Measurements from ENCODE around the gene TMEM143. TPM values are rescaled to one million over a fixed set of nuclear protein-coding genes. Genes with fewer than 3 reads are reported as not detected.
"Not testable (repeated sequence)": the region's sequence is repeated elsewhere in the genome, so short reads cannot be mapped to it uniquely, and the experiment has no call there.

The TMEM143 gene
- total and polyA plus RNA-seq, 7 experiments from 2014 or later, result 5.7 to 39.8 (median 14.0) TPM

- ATAC-seq (peak; percentile 87), DNase-seq (peak; percentile 99 to 100 (median 100))
- intact Hi-C loops (cut with micrococcal nuclease), result loop anchor here (1.0 to 10.0 kb wide), 22 partner anchors 11 to 1545 kb away; partner anchors contain the start of genes CARD8 (in 2 of the 2), CCDC9 (in 2 of the 2), KDELR1 (in 2 of the 2) and LIG1 (in 2 of the 2)
- Mint-ChIP-seq H3K9me3 (peaks cover 0 to 3% (median 0%) of the 10 kb centered on the region in 11 donors), H3K4me3 (peak overlapping the region; percentile 90 to 99 (median 96)), H3K4me1 (peaks cover 36 to 63% (median 51%) of the 10 kb centered on the region in 7 donors), H3K27me3 (peaks cover 0 to 2% (median 0%) of the 10 kb centered on the region in 5 donors), H3K36me3 (peaks cover 0 to 25% (median 0%) of the 10 kb centered on the region in 5 donors), H3K27ac (peak overlapping the region; percentile 96 to 100 (median 99))
- Histone ChIP-seq H3K4me1 (ENCODE audit: control insufficient read depth in 2 of 2, insufficient read depth in 2 of 2, low read length in 2 of 2) (peaks cover 45 to 47% of the 10 kb centered on the region in 2 donors), H3K4me3 (ENCODE audit: low read length) (peak overlapping the region; percentile 79), H3K36me3 (ENCODE audit: control insufficient read depth in 2 of 3, insufficient read depth in 3 of 3, low read length in 3 of 3) (no peaks in the 10 kb centered on the region), H3K27ac (ENCODE audit: low read depth, low read length) (peak overlapping the region; percentile 100), H3K27me3 (ENCODE audit: control insufficient read depth in 2 of 2, insufficient read depth in 2 of 2, low read length in 2 of 2) (no peaks in the 10 kb centered on the region), H3K9me3 (ENCODE audit: control insufficient read depth in 2 of 3, low read length in 3 of 3) (no peaks in the 10 kb centered on the region)
- ChIA-PET CTCF (interaction anchor here (0.6 to 10.3 kb wide), 6 partner anchors 13 to 643 kb away, joined by 3 to 217 read pairs (median 3); partner anchors contain the start of genes SYNGR4 and TMEM143), POLR2A (interaction anchor here (0.5 to 10.3 kb wide), 15 partner anchors 11 to 1225 kb away, joined by 3 to 424 read pairs (median 3); partner anchors contain the start of genes BAX, CARD8, RPL18 and SPHK2)
These were observed 41.8 kb downstream of the TMEM143 start for GRCh38 chr19:48321622-48322591.

- DNase-seq (peak; percentile 84 to 96 (median 91)), ATAC-seq (peak; percentile 75)
- peaks cover 0 to 20% (median 0%) of the 10 kb centered on the region in 5 donors for H3K36me3 Mint-ChIP-seq
- intact Hi-C loops (cut with micrococcal nuclease), result loop anchor here (1.0 to 10.0 kb wide), 19 partner anchors 12 to 1546 kb away; partner anchors contain the start of genes CCDC9 (in 2 of the 2), KDELR1 (in 2 of the 2), LIG1 (in 2 of the 2) and ZSWIM9 (in 2 of the 2)
- H3K27me3 Mint-ChIP-seq, result peaks cover 0 to 2% (median 0%) of the 10 kb centered on the region in 5 donors
- no peaks in the 10 kb centered on the region for H3K27me3 ChIP-seq (ENCODE audit: control insufficient read depth in 2 of 2, insufficient read depth in 2 of 2, low read length in 2 of 2)
- peak overlapping the region; percentile 90 to 99 (median 96) for H3K4me3 Mint-ChIP-seq
- H3K36me3 ChIP-seq (ENCODE audit: control insufficient read depth in 2 of 3, insufficient read depth in 3 of 3, low read length in 3 of 3), result no peaks in the 10 kb centered on the region
- POLR2A ChIA-PET, result interaction anchor here (0.6 to 10.3 kb wide), 10 partner anchors 10 to 633 kb away, joined by 3 to 424 read pairs (median 3); partner anchors contain the start of genes BAX, KDELR1, RPL18 and SPHK2
- no peaks in the 10 kb centered on the region for H3K9me3 ChIP-seq (ENCODE audit: control insufficient read depth in 2 of 3, low read length in 3 of 3)
- H3K9me3 Mint-ChIP-seq, result peaks cover 0 to 3% (median 0%) of the 10 kb centered on the region in 11 donors
- peaks cover 40 to 43% of the 10 kb centered on the region in 2 donors for H3K4me1 ChIP-seq (ENCODE audit: control insufficient read depth in 2 of 2, insufficient read depth in 2 of 2, low read length in 2 of 2)
- peak overlapping the region; percentile 78 for H3K4me3 ChIP-seq (ENCODE audit: low read length)
- CTCF ChIA-PET, result interaction anchor here (0.8 to 10.3 kb wide), 5 partner anchors 12 to 287 kb away, joined by 3 to 217 read pairs (median 3); partner anchors contain the start of genes SYNGR4 and TMEM143
- H3K27ac Mint-ChIP-seq, result peak overlapping the region; percentile 96 to 100 (median 99)
- peak overlapping the region; percentile 100 for H3K27ac ChIP-seq (ENCODE audit: low read depth, low read length)
- H3K4me1 Mint-ChIP-seq, result peaks cover 36 to 57% (median 46%) of the 10 kb centered on the region in 7 donors
These were observed 42.4 kb downstream of the TMEM143 start for GRCh38 chr19:48321372-48321621.

- no peak for ATAC-seq
- Histone ChIP-seq H3K9me3 (ENCODE audit: control insufficient read depth in 2 of 3, low read length in 3 of 3) (no peaks in the 10 kb centered on the region), H3K36me3 (ENCODE audit: control insufficient read depth in 2 of 3, insufficient read depth in 3 of 3, low read length in 3 of 3) (no peaks in the 10 kb centered on the region), H3K4me1 (ENCODE audit: control insufficient read depth in 2 of 2, insufficient read depth in 2 of 2, low read length in 2 of 2) (peaks cover 37 to 39% of the 10 kb centered on the region in 2 donors), H3K27me3 (ENCODE audit: control insufficient read depth in 2 of 2, insufficient read depth in 2 of 2, low read length in 2 of 2) (no peaks in the 10 kb centered on the region), H3K27ac (ENCODE audit: low read depth, low read length) (peak overlapping the region; percentile 100), H3K4me3 (ENCODE audit: low read length) (no peak overlapping the region)
- Mint-ChIP-seq H3K36me3 (peaks cover 0 to 10% (median 0%) of the 10 kb centered on the region in 5 donors), H3K27ac (peak overlapping the region; percentile 47 to 100 (median 99)), H3K4me3 (peak overlapping the region; percentile 29 to 99 (median 94)), H3K4me1 (peaks cover 35 to 46% (median 40%) of the 10 kb centered on the region in 7 donors), H3K27me3 (peaks cover 0 to 2% (median 0%) of the 10 kb centered on the region in 5 donors), H3K9me3 (peaks cover 0 to 3% (median 0%) of the 10 kb centered on the region in 11 donors)
- intact Hi-C loops (cut with micrococcal nuclease), result loop anchor here (1.0 to 10.0 kb wide), 16 partner anchors 53 to 1547 kb away; partner anchors contain the start of genes CCDC9 (in 2 of the 2), KDELR1 (in 2 of the 2), ALDH16A1 (in 1 of the 2) and BICRA (in 1 of the 2)
- DNase-seq, result peak; percentile 60 to 80 (median 71)
- POLR2A ChIA-PET, result interaction anchor here (1.3 to 10.3 kb wide), 2 partner anchors 14 to 44 kb away, joined by 4 to 424 read pairs; partner anchors contain the start of genes SYNGR4 and TMEM143
- CTCF ChIA-PET, result interaction anchor here (0.5 to 10.3 kb wide), 5 partner anchors 15 to 906 kb away, joined by 3 to 217 read pairs (median 4); no protein-coding TSS in a partner anchor
These were observed 43.8 kb downstream of the TMEM143 start for GRCh38 chr19:48319647-48320541.

GRCh38 chr19:48318286-48318987, 45.3 kb downstream of the TMEM143 start:
- H3K4me1 ChIP-seq (ENCODE audit: control insufficient read depth in 2 of 2, insufficient read depth in 2 of 2, low read length in 2 of 2), result peaks cover 23 to 25% of the 10 kb centered on the region in 2 donors
- DNase-seq, result no peak
- no peak overlapping the region for H3K27ac Mint-ChIP-seq
- intact Hi-C loops (cut with micrococcal nuclease), result no loop called here
- H3K4me1 Mint-ChIP-seq, result peaks cover 24 to 39% (median 26%) of the 10 kb centered on the region in 7 donors
- no peaks in the 10 kb centered on the region for H3K27me3 ChIP-seq (ENCODE audit: control insufficient read depth in 2 of 2, insufficient read depth in 2 of 2, low read length in 2 of 2)
- peaks cover 0 to 3% (median 0%) of the 10 kb centered on the region in 11 donors for H3K9me3 Mint-ChIP-seq
- CTCF ChIA-PET, result interaction anchor here (0.6 to 10.3 kb wide), 3 partner anchors 17 to 617 kb away, joined by 3 to 217 read pairs (median 4); no protein-coding TSS in a partner anchor
- no peak overlapping the region for H3K4me3 Mint-ChIP-seq
- peaks cover 0 to 3% (median 0%) of the 10 kb centered on the region in 5 donors for H3K27me3 Mint-ChIP-seq
- H3K4me3 ChIP-seq (ENCODE audit: low read length), result no peak overlapping the region
- H3K36me3 Mint-ChIP-seq, result peaks cover 0 to 5% (median 0%) of the 10 kb centered on the region in 5 donors
- no peaks in the 10 kb centered on the region for H3K9me3 ChIP-seq (ENCODE audit: control insufficient read depth in 2 of 3, low read length in 3 of 3)
- ATAC-seq, result no peak
- H3K36me3 ChIP-seq (ENCODE audit: control insufficient read depth in 2 of 3, insufficient read depth in 3 of 3, low read length in 3 of 3), result no peaks in the 10 kb centered on the region
- H3K27ac ChIP-seq (ENCODE audit: low read depth, low read length), result no peak overlapping the region
- POLR2A ChIA-PET, result interaction anchor here (0.7 to 10.3 kb wide), 3 partner anchors 16 to 264 kb away, joined by 4 to 424 read pairs (median 4); partner anchors contain the start of genes SYNGR4 and TMEM143

- H3K27ac Mint-ChIP-seq; H3K27me3 ChIP-seq (ENCODE audit: control insufficient read depth in 2 of 2, insufficient read depth in 2 of 2, low read length in 2 of 2); intact Hi-C loops (cut with micrococcal nuclease); H3K4me3 Mint-ChIP-seq; H3K36me3 ChIP-seq (ENCODE audit: control insufficient read depth in 2 of 3, insufficient read depth in 3 of 3, low read length in 3 of 3); ATAC-seq; H3K4me3 ChIP-seq (ENCODE audit: low read length); DNase-seq; H3K9me3 ChIP-seq (ENCODE audit: control insufficient read depth in 2 of 3, low read length in 3 of 3); H3K9me3 Mint-ChIP-seq; H3K36me3 Mint-ChIP-seq; H3K27me3 Mint-ChIP-seq; H3K27ac ChIP-seq (ENCODE audit: low read depth, low read length): not testable (repeated sequence)
- ChIA-PET CTCF (interaction anchor here (0.6 to 10.3 kb wide), 2 partner anchors 18 to 618 kb away, joined by 4 to 217 read pairs; no protein-coding TSS in a partner anchor), POLR2A (interaction anchor here (0.7 to 10.3 kb wide), 2 partner anchors 16 to 265 kb away, joined by 4 to 424 read pairs; no protein-coding TSS in a partner anchor)
- H3K4me1 ChIP-seq (ENCODE audit: control insufficient read depth in 2 of 2, insufficient read depth in 2 of 2, low read length in 2 of 2), result peaks cover 15 to 17% of the 10 kb centered on the region in 2 donors
- H3K4me1 Mint-ChIP-seq, result peaks cover 16 to 30% (median 19%) of the 10 kb centered on the region in 7 donors
These were observed 46.1 kb downstream of the TMEM143 start for GRCh38 chr19:48317708-48317960.

Measured in naive thymus-derived CD4-positive, alpha-beta T cell (primary cell).